WTC11 (cell line): ENCODE measurements around the gene RABIF. TPM values are rescaled to one million over a fixed set of nuclear protein-coding genes. Genes with fewer than 3 reads are reported as not detected.
A peak's percentile ranks its signal among the peaks of the same experiment; 100 is the strongest.

Experiments used
- CDX4 ChIP-seq: fragments of 250-450 bp; sonication (Bioruptor Pico); IDR thresholded peaks from 2 replicates; pipeline ENCODE4 v1.9.0; 2021; ENCODE audit warnings: moderate library complexity, mild to moderate bottlenecking, inconsistent platforms, borderline replicate concordance
- CREM ChIP-seq: sonication (generic); formaldehyde crosslinking; IDR thresholded peaks from 2 replicates; pipeline ENCODE4 v1.8.1; 2022; ENCODE audit warnings: mild to moderate bottlenecking, missing genetic modification reagents, moderate library complexity
- E2F1 ChIP-seq: sonication (generic); formaldehyde crosslinking; IDR thresholded peaks from 2 replicates; pipeline ENCODE4 v1.8.0; 2022; ENCODE audit warnings: mild to moderate bottlenecking, missing genetic modification reagents
- E2F4 ChIP-seq: sonication (generic); formaldehyde crosslinking; IDR thresholded peaks from 2 replicates; pipeline ENCODE4 v1.8.1; 2022; ENCODE audit warnings: low read depth, mild to moderate bottlenecking, moderate library complexity, missing genetic modification reagents, borderline replicate concordance
- E2F5 ChIP-seq: sonication (generic); formaldehyde crosslinking; IDR thresholded peaks from 2 replicates; pipeline ENCODE4 v1.8.1; 2022; ENCODE audit warnings: mild to moderate bottlenecking, moderate library complexity, missing genetic modification reagents
- ELF4 ChIP-seq: sonication (generic); formaldehyde crosslinking; IDR thresholded peaks from 2 replicates; pipeline ENCODE4 v1.8.1; 2022; ENCODE audit warnings: low read depth, mild to moderate bottlenecking, moderate library complexity, missing genetic modification reagents
- FOXJ3 ChIP-seq: sonication (generic); formaldehyde crosslinking; IDR thresholded peaks from 2 replicates; pipeline ENCODE4 v1.9.0; 2021; ENCODE audit warnings: missing genetic modification reagents, mild to moderate bottlenecking, borderline replicate concordance
- GRHL2 ChIP-seq: fragments of 250-450 bp; sonication (Bioruptor Pico); IDR thresholded peaks from 2 replicates; pipeline ENCODE4 v1.8.0; 2022; ENCODE audit warnings: mild to moderate bottlenecking, moderate library complexity; ENCODE audit not compliant: insufficient replicate concordance, severe bottlenecking
- IRF2 ChIP-seq: sonication (generic); formaldehyde crosslinking; IDR thresholded peaks from 2 replicates; pipeline ENCODE4 v1.8.0; 2022; ENCODE audit warnings: low read depth, missing genetic modification reagents, borderline replicate concordance
- KAT7 ChIP-seq: sonication (generic); formaldehyde crosslinking; IDR thresholded peaks from 2 replicates; pipeline ENCODE4 v1.8.1; 2023; ENCODE audit warnings: missing genetic modification reagents, mild to moderate bottlenecking, borderline replicate concordance
- MYBL2 ChIP-seq: sonication (generic); formaldehyde crosslinking; IDR thresholded peaks from 2 replicates; pipeline ENCODE4 v1.8.1; 2023; ENCODE audit warnings: mild to moderate bottlenecking, moderate library complexity, missing genetic modification reagents
- NFYB ChIP-seq: sonication (generic); formaldehyde crosslinking; conservative IDR thresholded peaks from 2 replicates; pipeline ENCODE4 v1.8.0; 2022; ENCODE audit warnings: low read depth, missing genetic modification reagents
- PRDM15 ChIP-seq: sonication (generic); formaldehyde crosslinking; IDR thresholded peaks from 2 replicates; pipeline ENCODE4 v1.8.0; 2022; ENCODE audit warnings: missing genetic modification reagents
- PRRX2 ChIP-seq: fragments of 250-450 bp; sonication (Bioruptor Pico); IDR thresholded peaks from 2 replicates; pipeline ENCODE4 v1.8.0; 2021; ENCODE audit warnings: mild to moderate bottlenecking
- SOX15 ChIP-seq: fragments of 250-450 bp; sonication (Bioruptor Pico); IDR thresholded peaks from 2 replicates; pipeline ENCODE4 v1.9.0; 2021; ENCODE audit warnings: mild to moderate bottlenecking
- STAT6 ChIP-seq: sonication (generic); formaldehyde crosslinking; conservative IDR thresholded peaks from 2 replicates; pipeline ENCODE4 v1.8.1; 2023; ENCODE audit warnings: mild to moderate bottlenecking, low read depth, missing genetic modification reagents, moderate library complexity
- TCF7 ChIP-seq: sonication (generic); formaldehyde crosslinking; IDR thresholded peaks from 2 replicates; pipeline ENCODE4 v1.8.0; 2022; ENCODE audit warnings: mild to moderate bottlenecking, low read depth, missing genetic modification reagents, moderate library complexity
- TEAD1 ChIP-seq: sonication (generic); formaldehyde crosslinking; IDR thresholded peaks from 2 replicates; pipeline ENCODE4 v1.8.0; 2022; ENCODE audit warnings: mild to moderate bottlenecking, missing genetic modification reagents
- TP53 ChIP-seq: sonication (generic); formaldehyde crosslinking; IDR thresholded peaks from 2 replicates; pipeline ENCODE4 v1.8.1; 2023; ENCODE audit warnings: mild to moderate bottlenecking, missing genetic modification reagents
- ZNF263 ChIP-seq: sonication (generic); formaldehyde crosslinking; IDR thresholded peaks from 2 replicates; pipeline ENCODE4 v1.8.1; 2022; ENCODE audit warnings: low read depth, mild to moderate bottlenecking, moderate library complexity, missing genetic modification reagents
- ZNF425 ChIP-seq: fragments of 250-450 bp; sonication (Bioruptor Pico); conservative IDR thresholded peaks from 2 replicates; pipeline ENCODE4 v1.9.0; 2021; ENCODE audit warnings: mild to moderate bottlenecking
- ZNF512 ChIP-seq: sonication (generic); formaldehyde crosslinking; IDR thresholded peaks from 2 replicates; pipeline ENCODE4 v1.8.1; 2022; ENCODE audit warnings: missing genetic modification reagents, borderline replicate concordance
- total RNA-seq: library from RNA; stranded (reverse); gene quantifications from 3 replicates; pipeline ENCODE4 v1.2.3, GENCODE V29; 2021

The RABIF gene
- total RNA-seq, 1 experiment from 2014 or later, result 6.6 TPM

GRCh38 chr1:202926581-202927491 is 37.9 kb upstream of the RABIF start, which contains the start of gene KLHL12 (continued):
- TF ChIP-seq E2F1 (CRISPR knock-in tag) (no peak), ZNF425 (CRISPR knock-in tag) (no peak), NFYB (CRISPR knock-in tag) (no peak), GRHL2 (no peak), IRF2 (CRISPR knock-in tag) (no peak), STAT6 (CRISPR knock-in tag) (no peak), E2F5 (peak; percentile 81), FOXJ3 (CRISPR knock-in tag) (no peak), TEAD1 (CRISPR knock-in tag) (no peak), E2F4 (no peak), MYBL2 (CRISPR knock-in tag) (0 out of 2 replicates have a peak, but pooled peaks have one; percentile 19), CDX4 (CRISPR knock-in tag) (no peak), KAT7 (CRISPR knock-in tag) (peak; percentile 59; the same call in 1 of the 2 replicates), PRDM15 (peak; percentile 87), CREM (peak; percentile 96), TCF7 (CRISPR knock-in tag) (no peak), SOX15 (no peak), TP53 (CRISPR knock-in tag) (no peak), ZNF263 (no peak), PRRX2 (no peak), ZNF512 (no peak), ELF4 (CRISPR knock-in tag) (no peak)
